Esophagus muscularis mucosa (tissue), 4 donors: ENCODE measurements around the gene OR51B2. TPM values are rescaled to one million over a fixed set of nuclear protein-coding genes. Genes with fewer than 3 reads are reported as not detected.
"Not testable (repeated sequence)": the region's sequence is repeated elsewhere in the genome, so short reads cannot be mapped to it uniquely, and the experiment has no call there.

Experiments used
- DNase-seq: peaks from one replicate; pipeline ENCODE4 v3.0.0-alpha.2; 2017; ENCODE audit errors: extremely low spot score
- H3K27ac ChIP-seq, 4 donors: fragments of 200-600 bp; sonication (generic); replicated peaks in 1 of 4; 1 replicate in 3 of 4; 2 replicates in 1 of 4; pipeline ENCODE4 v1.5.1; 2016 to 2019; ENCODE audit warnings: mild to moderate bottlenecking in 1 of 4
- H3K27me3 ChIP-seq, 4 donors: fragments of 200-600 bp; sonication (generic); one replicate each; pipeline versions ENCODE4 v1.5.1 to v1.6.0; 2016 to 2019
- H3K36me3 ChIP-seq, 4 donors: fragments of 200-600 bp; sonication (generic); one replicate each; pipeline ENCODE4 v1.5.1; 2016 to 2019
- H3K4me1 ChIP-seq, 4 donors: fragments of 200-600 bp; sonication (generic); one replicate each; pipeline ENCODE4 v1.5.1; 2016 to 2019
- H3K4me3 ChIP-seq, 4 donors: fragments of 200-600 bp; sonication (generic); 1 replicate in 2 of 4; 2 replicates in 2 of 4; pipeline ENCODE4 v1.5.1; 2016 to 2019; ENCODE audit warnings: mild to moderate bottlenecking in 4 of 4, moderate library complexity in 1 of 4
- H3K9me3 ChIP-seq, 4 donors: fragments of 200-600 bp; sonication (generic); 1 replicate in 3 of 4; 2 replicates in 1 of 4; pipeline ENCODE4 v1.5.1; 2016 to 2019
- CTCF ChIP-seq, 3 experiments: fragments of 200-600 bp in 2 of 3; fragments of 450-650 bp in 1 of 3; sonication (generic) in 2 of 3; IDR thresholded peaks; one replicate each; pipeline ENCODE4 v1.5.1; 2017 to 2019; ENCODE audit warnings: antibody characterized with exemption in 3 of 3, mild to moderate bottlenecking in 2 of 3, moderate library complexity in 1 of 3
- EP300 ChIP-seq: sonication (generic); formaldehyde crosslinking; IDR thresholded peaks from one replicate; pipeline ENCODE4 v1.6.1; 2017; ENCODE audit warnings: antibody characterized with exemption
- POLR2A ChIP-seq: fragments of 450-650 bp; IDR thresholded peaks from one replicate; pipeline ENCODE4 v1.6.1; 2017; ENCODE audit warnings: antibody characterized with exemption, moderate library complexity, mild to moderate bottlenecking, low read depth
- POLR2AphosphoS5 ChIP-seq, 2 donors: sonication (generic); formaldehyde crosslinking; IDR thresholded peaks; one replicate each; pipeline ENCODE4 v1.6.1; 2017; ENCODE audit warnings: antibody characterized with exemption in 2 of 2
- WGBS: methylation state at CpG from one replicate; pipeline ENCODE4 v1.1.5; 2018; 5-methylcytosine and 5-hydroxymethylcytosine counted together
- intact Hi-C: fragments of 100-400 bp; cut with DNase I; formaldehyde crosslinking; loops from one replicate; pipeline ENCODE4 v1.15.1; 2023
- total RNA-seq, 4 donors: library from RNA; depleted of rRNA; stranded (reverse); fragments of >200 nt; gene quantifications; one replicate each; pipeline versions ENCODE4 v1.1.0 to v1.2.1, GENCODE V29; 2016

The OR51B2 gene
- total RNA-seq, 4 donors from 2014 or later, result not detected

DNA sequence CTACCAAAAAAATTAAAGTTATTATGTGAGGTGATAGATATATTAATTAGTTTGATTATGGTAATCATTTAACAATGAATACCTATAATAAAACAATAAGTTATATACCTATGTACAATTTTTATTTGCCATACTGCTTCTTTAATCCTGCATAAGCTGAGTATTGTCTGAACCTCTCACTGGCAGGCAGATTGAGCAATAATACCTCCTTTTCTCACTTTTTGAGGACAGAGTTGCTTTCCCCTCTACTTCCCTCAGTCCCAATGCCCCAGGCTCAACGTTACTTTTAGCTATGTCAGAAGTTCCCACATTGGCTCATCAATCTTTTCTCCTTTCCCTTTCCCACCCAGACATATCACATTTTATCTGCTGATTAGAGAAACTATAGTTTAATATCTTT, 25.5 kb upstream of the OR51B2 start:
- intact Hi-C loops, result no loop called here
- no peak for DNase-seq
- H3K27me3 ChIP-seq, result no peaks in the 10 kb centered on the region
- H3K9me3 ChIP-seq, result no peaks in the 10 kb centered on the region
- H3K4me1 ChIP-seq, result no peaks in the 10 kb centered on the region
- no peak overlapping the region for H3K27ac ChIP-seq
- 21% methylated on average over 1 of the region's 1 CpG for WGBS
- no peak overlapping the region for H3K4me3 ChIP-seq
- TF ChIP-seq CTCF (IDR thresholded peaks at IDR 0.05) (no peak), POLR2AphosphoS5 (IDR thresholded peaks at IDR 0.05) (no peak), EP300 (no peak), POLR2A (no peak)
- no peaks in the 10 kb centered on the region for H3K36me3 ChIP-seq

- no peak overlapping the region for H3K27ac ChIP-seq
- intact Hi-C loops, result no loop called here
- H3K27me3 ChIP-seq, result no peaks in the 10 kb centered on the region
- H3K4me1 ChIP-seq, result no peaks in the 10 kb centered on the region
- no peaks in the 10 kb centered on the region for H3K9me3 ChIP-seq
- no peak for DNase-seq
- no peak overlapping the region for H3K4me3 ChIP-seq
- no peak for TF ChIP-seq EP300
- no peak for TF ChIP-seq POLR2AphosphoS5 (IDR thresholded peaks at IDR 0.05)
- no peaks in the 10 kb centered on the region for H3K36me3 ChIP-seq
- 39% methylated on average over 3 of the region's 3 CpGs for WGBS
Measured at GRCh38 chr11:5348551-5349194, 24.6 kb upstream of the OR51B2 start.

GRCh38 chr11:5345831-5346230, 21.7 kb upstream of the OR51B2 start:
- intact Hi-C loops, result no loop called here
- WGBS, result 65% methylated on average over 3 of the region's 3 CpGs
- Histone ChIP-seq H3K27ac (no peak overlapping the region), H3K4me1 (no peaks in the 10 kb centered on the region), H3K27me3 (no peaks in the 10 kb centered on the region), H3K36me3 (no peaks in the 10 kb centered on the region), H3K4me3 (no peak overlapping the region), H3K9me3 (no peaks in the 10 kb centered on the region)
- DNase-seq, result no peak
- TF ChIP-seq POLR2A (no peak), EP300 (no peak), CTCF (IDR thresholded peaks at IDR 0.05) (no peak), POLR2AphosphoS5 (IDR thresholded peaks at IDR 0.05) (no peak)

- TF ChIP-seq POLR2AphosphoS5 (IDR thresholded peaks at IDR 0.05), result no peak
- TF ChIP-seq EP300, result no peak
- no peak for TF ChIP-seq CTCF (IDR thresholded peaks at IDR 0.05)
- no peak for TF ChIP-seq POLR2A
- Histone ChIP-seq H3K27me3 (no peaks in the 10 kb centered on the region), H3K4me1 (no peaks in the 10 kb centered on the region), H3K9me3 (no peaks in the 10 kb centered on the region), H3K4me3 (no peak within 1 kb of the TSS), H3K27ac (no peak within 1 kb of the TSS), H3K36me3 (no peaks in the 10 kb centered on the region)
- intact Hi-C loops, result no loop called here
- 78% methylated on average over 6 of the region's 6 CpGs for WGBS
- DNase-seq, result no peak
Measured at GRCh38 chr11:5343474-5344335, 19.6 kb upstream of the OR51B2 start, which contains the start of gene OR51B5. Gene OR51B5, minus strand, starts transcription at chr11:5343524. Its CDS starts 0 bp downstream, at chr11:5343524.

DNA sequence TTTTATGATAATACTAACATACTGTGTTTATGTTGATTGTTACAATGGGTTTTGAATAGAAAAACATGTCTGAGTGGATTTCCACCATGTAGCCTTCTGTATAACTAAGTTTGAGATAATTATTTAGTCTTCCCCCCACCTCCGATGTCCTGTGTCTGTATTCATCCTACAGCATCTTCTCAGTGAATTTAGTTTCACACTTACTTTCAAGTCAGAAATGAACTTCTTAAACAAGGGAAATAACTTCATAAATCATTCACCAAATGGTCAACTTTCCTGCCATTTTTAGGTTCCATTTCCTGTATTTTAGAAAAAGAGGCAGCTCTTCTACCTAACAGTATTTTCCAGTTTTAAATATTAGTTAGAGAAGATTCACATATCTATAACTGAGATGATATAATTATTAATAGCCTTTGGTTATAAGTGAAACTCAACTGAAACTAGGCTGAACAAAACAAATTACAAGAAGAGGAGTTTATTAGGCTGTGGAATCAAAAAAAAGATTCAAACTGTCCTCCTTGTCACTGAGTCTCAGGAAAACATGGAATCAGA, 15.8 kb upstream of the OR51B2 start:
- H3K27ac ChIP-seq, result no peak overlapping the region
- H3K4me1 ChIP-seq, result no peaks in the 10 kb centered on the region
- 88% methylated on average over 1 of the region's 1 CpG for WGBS
- no peaks in the 10 kb centered on the region for H3K9me3 ChIP-seq
- DNase-seq, result no peak
- H3K27me3 ChIP-seq, result no peaks in the 10 kb centered on the region
- no peak overlapping the region for H3K4me3 ChIP-seq
- TF ChIP-seq EP300 (no peak), CTCF (IDR thresholded peaks at IDR 0.05) (no peak), POLR2AphosphoS5 (IDR thresholded peaks at IDR 0.05) (no peak), POLR2A (no peak)
- intact Hi-C loops, result no loop called here
- H3K36me3 ChIP-seq, result no peaks in the 10 kb centered on the region

DNA sequence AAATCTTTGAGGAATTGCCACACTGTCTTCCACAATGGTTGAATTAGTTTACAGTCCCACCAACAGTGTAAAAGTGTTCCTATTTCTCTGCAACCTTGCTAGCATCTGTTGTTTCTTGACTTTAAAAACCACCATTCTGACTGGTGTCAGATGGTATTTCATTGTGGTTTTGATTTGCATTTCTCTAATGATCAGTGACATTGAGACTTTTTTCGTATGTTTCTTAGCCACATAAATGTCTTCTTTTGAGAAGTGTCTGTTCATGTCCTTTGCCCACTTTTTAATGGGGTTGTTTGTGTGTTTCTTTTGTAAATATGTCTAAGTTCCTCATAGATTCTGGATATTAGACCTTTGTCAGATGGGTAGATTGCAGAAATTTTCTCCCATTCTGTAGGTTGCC, 13.2 kb upstream of the OR51B2 start:
- H3K4me1 ChIP-seq, intact Hi-C loops, H3K9me3 ChIP-seq, H3K27ac ChIP-seq, H3K4me3 ChIP-seq, DNase-seq, H3K36me3 ChIP-seq, H3K27me3 ChIP-seq: not testable (repeated sequence)
- WGBS, result 77% methylated on average over 1 of the region's 1 CpG
